ENCODE results near the gene BST1. TPM values are rescaled to one million over a fixed set of nuclear protein-coding genes. Genes with fewer than 3 reads are reported as not detected.

BST1 gene
- total RNA-seq, 1 experiment from 2014 or later, result 0.80 TPM

DNA sequence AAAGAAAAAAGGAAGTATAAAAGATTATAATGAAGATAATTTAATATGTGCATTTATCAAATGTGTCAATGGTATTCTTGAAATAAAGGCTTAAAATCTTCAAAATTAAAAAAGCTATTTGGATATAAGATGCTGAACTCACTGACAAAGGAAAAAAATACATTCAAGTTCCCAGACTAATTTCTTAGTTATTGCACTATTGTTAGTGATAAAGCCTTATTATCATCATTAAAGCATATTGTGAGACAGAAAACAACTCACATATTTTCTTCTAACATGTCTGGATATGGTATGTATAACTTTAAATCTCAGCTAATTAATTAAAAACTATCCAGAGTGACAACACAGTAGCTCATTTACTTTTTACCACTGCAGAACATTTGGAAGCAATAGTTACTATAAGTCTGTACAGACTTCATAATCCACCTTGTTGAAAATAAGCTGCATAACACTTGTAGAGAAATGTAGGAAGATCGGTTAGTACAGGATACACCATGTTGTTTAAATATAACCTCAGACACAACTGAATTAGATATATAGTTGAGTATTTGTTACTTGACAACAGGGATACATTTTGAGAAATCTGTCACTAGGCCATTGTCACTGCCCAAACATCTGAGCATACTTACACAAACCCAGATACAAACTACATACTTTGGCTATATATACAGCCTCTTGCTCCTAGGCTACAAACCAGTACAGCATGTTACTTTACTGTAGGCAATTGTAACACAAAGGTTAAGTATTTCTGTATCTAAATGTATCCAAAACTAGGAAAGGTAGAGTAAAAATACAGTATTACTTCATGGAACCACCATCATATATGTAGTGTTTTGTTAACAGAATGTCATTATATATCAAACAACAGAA, 34.1 kb upstream of the BST1 start:
- H3K27me3 ChIP-seq (ENCODE audit: control insufficient read depth, insufficient read depth, low read length), result no peaks in the 10 kb centered on the region
- DNase-seq, result no peak
- H3K4me3 ChIP-seq (ENCODE audit: insufficient read depth, low read depth, low read length), result no peak overlapping the region
- H3K36me3 ChIP-seq (replicated peaks; ENCODE audit: control insufficient read depth, insufficient read depth, low read length), result no peaks in the 10 kb centered on the region; the same call in none of the 2 replicates

DNA sequence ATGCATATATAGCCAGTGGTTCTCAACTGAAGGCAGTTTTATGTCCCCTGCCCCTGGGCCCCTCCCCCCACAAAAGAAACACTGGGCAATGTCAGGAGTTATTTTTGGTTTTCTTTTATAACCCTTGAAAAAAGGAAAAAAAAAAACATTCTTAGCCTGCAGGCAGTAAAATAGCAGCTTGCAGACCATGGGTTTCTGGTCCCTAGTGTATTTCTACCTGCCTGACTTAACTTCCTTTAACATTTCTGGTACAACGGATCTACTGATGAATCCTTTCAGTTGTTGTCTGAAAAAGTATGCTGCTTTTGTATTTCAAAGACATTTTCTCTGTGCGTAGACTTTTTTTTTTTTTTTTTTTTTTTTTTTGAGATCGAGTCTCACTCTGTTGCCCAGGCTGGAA, 32.3 kb upstream of the BST1 start:
- no peak for DNase-seq
- Histone ChIP-seq H3K36me3 (replicated peaks; ENCODE audit: control insufficient read depth, insufficient read depth, low read length) (no peaks in the 10 kb centered on the region; the same call in none of the 2 replicates), H3K27me3 (ENCODE audit: control insufficient read depth, insufficient read depth, low read length) (no peaks in the 10 kb centered on the region), H3K4me3 (ENCODE audit: insufficient read depth, low read depth, low read length) (no peak overlapping the region)

DNA sequence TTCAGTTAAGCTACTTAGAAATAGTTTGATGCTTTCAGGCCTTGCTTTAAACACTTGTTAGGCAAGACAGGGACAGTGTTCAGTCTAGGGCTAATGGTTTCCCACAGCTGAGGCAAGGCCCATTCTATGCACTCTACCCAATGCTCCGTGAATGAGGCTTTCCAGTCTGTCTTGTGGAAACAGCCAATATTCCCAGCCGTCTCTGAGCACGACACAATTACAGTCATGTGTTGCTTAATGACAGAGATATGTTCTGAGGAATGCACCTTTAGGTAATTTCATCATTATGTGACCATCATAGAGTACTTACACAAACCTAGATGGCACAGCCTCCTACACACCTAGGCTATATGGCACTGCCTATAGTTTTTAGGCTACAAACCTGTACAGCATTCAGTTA, 30.8 kb upstream of the BST1 start:
- H3K36me3 ChIP-seq (replicated peaks; ENCODE audit: control insufficient read depth, insufficient read depth, low read length), result no peaks in the 10 kb centered on the region; the same call in 1 of the 2 replicates

DNA sequence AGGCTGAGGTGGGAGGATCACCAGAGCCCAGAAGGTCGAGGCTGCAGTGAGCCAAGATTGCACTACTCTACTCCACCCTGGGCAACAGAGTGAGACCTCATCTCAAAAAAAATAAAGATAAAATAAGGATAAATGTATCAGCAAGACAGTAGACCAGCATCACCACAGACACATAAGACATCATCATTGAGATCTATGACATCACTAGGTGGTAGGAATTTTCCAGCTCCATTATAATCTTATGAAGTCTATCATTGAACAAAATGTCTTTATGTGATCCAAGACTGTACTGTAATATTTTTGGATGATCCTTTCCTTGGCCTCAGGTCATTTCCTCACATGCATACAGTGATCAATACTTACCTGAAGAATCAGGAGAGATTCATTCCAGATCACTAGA, 29.5 kb upstream of the BST1 start:
- Histone ChIP-seq H3K36me3 (replicated peaks; ENCODE audit: control insufficient read depth, insufficient read depth, low read length) (no peaks in the 10 kb centered on the region; the same call in 1 of the 2 replicates), H3K4me3 (ENCODE audit: insufficient read depth, low read depth, low read length) (no peak overlapping the region), H3K27me3 (ENCODE audit: control insufficient read depth, insufficient read depth, low read length) (no peaks in the 10 kb centered on the region)
- no peak for DNase-seq

More for the DNA sequence above, 30.8 kb upstream of the BST1 start:
- no peak overlapping the region for H3K4me3 ChIP-seq (ENCODE audit: insufficient read depth, low read depth, low read length)
- DNase-seq, result no peak
- no peaks in the 10 kb centered on the region for H3K27me3 ChIP-seq (ENCODE audit: control insufficient read depth, insufficient read depth, low read length)

DNA sequence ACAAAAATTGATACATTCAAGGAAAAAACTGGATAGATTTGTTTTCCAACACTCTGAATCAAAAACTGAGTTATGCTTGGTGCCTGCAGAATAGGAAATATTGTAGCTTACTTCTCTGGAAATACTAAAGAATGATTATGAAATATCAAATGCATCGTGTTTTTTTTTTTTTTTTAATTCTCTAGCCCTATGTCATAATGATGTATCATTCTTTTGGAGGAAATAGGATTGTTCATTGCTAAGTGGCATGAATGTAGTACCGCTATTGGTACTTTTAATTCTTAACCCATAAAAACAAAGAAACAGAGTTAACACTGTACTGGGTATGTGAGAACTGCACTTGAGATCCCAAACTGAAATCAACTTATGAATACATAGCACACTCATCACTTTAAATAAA, 28.8 kb upstream of the BST1 start:
- Histone ChIP-seq H3K36me3 (replicated peaks; ENCODE audit: control insufficient read depth, insufficient read depth, low read length) (no peaks in the 10 kb centered on the region), H3K4me3 (ENCODE audit: insufficient read depth, low read depth, low read length) (no peak overlapping the region), H3K27me3 (ENCODE audit: control insufficient read depth, insufficient read depth, low read length) (no peaks in the 10 kb centered on the region)

DNA sequence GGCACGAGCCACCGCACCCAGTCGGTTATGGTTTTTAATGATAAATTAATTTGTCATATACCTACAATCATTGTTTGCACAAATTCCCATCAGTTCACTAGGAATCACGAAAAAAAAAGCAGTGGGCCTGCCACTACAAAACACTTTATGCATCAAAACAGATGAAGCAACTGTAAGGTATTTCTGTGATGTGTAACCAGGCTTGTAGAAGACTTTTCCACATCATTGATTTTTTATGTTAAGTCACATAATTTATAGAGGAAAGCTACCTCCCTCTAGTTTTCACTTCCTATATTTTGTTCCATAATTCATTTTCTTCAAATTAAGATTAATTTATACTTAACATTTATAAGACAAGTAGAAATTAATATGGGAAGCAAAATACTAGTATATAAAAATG, 27.9 kb upstream of the BST1 start:
- no peak overlapping the region for H3K4me3 ChIP-seq (ENCODE audit: insufficient read depth, low read depth, low read length)
- DNase-seq, result no peak

More for the DNA sequence above, 28.8 kb upstream of the BST1 start:
- no peak for DNase-seq

DNA sequence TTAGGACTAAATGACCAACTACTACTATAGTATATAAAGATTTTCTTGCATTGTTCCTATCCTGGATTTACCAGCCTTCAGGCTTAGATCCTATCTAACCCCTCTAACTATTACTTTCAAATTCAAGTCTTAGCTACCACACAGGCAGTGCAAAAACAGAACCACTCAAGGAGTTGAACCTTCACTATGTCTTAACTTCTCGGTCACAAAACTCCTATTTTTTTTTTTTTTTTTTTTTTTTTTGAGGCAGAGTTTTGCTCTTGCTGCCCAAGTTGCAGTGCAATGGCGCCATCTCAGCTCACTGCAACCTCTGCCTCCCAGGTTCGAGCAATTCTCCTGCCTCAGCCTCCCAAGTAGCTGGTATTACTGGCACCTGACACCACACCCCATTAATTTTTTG, 27.5 kb upstream of the BST1 start:
- Histone ChIP-seq H3K4me3 (ENCODE audit: insufficient read depth, low read depth, low read length) (no peak overlapping the region), H3K27me3 (ENCODE audit: control insufficient read depth, insufficient read depth, low read length) (no peaks in the 10 kb centered on the region), H3K36me3 (replicated peaks; ENCODE audit: control insufficient read depth, insufficient read depth, low read length) (no peaks in the 10 kb centered on the region)
- DNase-seq, result no peak

More for the DNA sequence above, 27.9 kb upstream of the BST1 start:
- H3K27me3 ChIP-seq (ENCODE audit: control insufficient read depth, insufficient read depth, low read length), result no peaks in the 10 kb centered on the region
- H3K36me3 ChIP-seq (replicated peaks; ENCODE audit: control insufficient read depth, insufficient read depth, low read length), result no peaks in the 10 kb centered on the region

DNA sequence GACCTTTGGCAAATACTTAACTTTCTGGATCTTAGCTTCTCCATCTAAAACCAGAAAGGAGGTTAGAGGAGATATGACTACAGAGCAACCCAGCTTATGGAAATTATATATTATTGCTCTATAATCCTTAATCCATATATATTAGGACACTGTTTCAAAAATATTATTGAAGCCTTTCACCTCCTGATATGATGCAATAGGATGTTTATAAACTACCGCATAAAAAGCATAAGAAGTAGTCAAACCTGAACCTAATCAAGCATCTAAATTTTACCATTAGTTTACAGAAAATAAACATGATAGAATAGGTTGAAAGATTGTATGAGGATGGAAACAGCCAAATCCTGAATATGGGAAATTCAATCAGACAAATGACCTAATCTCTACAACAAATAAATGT, 26.8 kb upstream of the BST1 start:
- no peaks in the 10 kb centered on the region for H3K36me3 ChIP-seq (replicated peaks; ENCODE audit: control insufficient read depth, insufficient read depth, low read length)
- H3K4me3 ChIP-seq (ENCODE audit: insufficient read depth, low read depth, low read length), result no peak overlapping the region
- no peak for DNase-seq
- no peaks in the 10 kb centered on the region for H3K27me3 ChIP-seq (ENCODE audit: control insufficient read depth, insufficient read depth, low read length)

DNA sequence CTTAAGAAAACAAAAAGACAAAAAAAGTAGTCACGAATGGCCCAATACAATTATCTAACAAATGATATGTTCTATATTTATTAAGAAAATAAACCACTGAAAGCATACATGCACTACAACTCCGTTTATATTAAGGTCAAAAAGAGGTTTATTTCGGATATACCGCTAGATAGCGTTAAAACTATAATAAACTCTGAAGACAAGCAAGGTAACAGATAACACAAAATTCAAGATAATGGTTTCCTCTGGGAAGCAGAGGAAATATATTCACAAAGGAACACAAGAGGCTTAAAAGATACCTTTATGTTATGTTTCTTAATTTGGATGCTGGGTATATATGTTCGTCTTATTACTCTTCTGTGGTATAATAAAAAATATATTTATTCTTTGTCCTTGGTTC, 26.0 kb upstream of the BST1 start:
- no peaks in the 10 kb centered on the region for H3K27me3 ChIP-seq (ENCODE audit: control insufficient read depth, insufficient read depth, low read length)
- no peak overlapping the region for H3K4me3 ChIP-seq (ENCODE audit: insufficient read depth, low read depth, low read length)
- no peak for DNase-seq
- no peaks in the 10 kb centered on the region for H3K36me3 ChIP-seq (replicated peaks; ENCODE audit: control insufficient read depth, insufficient read depth, low read length)

DNA sequence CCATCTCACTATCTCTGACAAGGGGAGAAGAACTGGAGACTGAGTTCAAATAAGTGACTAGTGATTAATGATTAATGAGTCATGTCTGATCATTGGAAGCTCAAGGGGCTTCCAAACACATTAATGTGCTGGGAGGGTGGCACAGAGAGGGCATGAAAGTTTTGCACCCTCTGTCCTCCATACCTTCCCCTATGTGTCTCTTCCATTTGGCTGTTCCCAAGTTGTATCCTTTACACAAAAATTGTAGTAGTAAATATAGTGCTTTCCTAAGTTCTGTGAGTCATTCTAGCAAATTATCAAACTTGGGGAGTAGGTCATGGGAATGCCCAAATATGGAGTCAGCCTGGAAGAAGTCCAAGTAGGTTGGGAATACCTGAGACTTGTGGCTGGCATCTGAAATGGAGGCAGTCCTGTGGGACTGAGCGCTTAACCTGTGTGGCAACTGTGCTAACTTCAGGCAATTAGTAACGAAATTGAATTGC, 25.3 kb upstream of the BST1 start:
- H3K27me3 ChIP-seq (ENCODE audit: control insufficient read depth, insufficient read depth, low read length), result no peaks in the 10 kb centered on the region
- no peak for DNase-seq
- H3K4me3 ChIP-seq (ENCODE audit: insufficient read depth, low read depth, low read length), result no peak overlapping the region
- no peaks in the 10 kb centered on the region for H3K36me3 ChIP-seq (replicated peaks; ENCODE audit: control insufficient read depth, insufficient read depth, low read length)

DNA sequence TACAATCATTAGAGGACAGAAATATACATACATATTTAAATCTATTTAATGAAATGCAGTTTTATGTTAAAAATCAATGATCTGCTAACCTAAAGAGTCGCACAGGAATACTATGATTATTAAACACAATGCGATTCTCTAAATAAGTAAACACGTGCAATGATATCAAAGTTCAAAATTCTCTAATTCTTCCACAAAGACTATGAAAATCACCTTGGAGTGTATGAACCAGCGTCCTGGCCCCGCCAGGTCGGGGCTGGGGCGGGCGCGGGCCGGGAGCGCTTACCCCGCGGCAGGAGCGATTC, 21.8 kb upstream of the BST1 start:
- Histone ChIP-seq H3K4me3 (ENCODE audit: insufficient read depth, low read depth, low read length) (peak overlapping the region; percentile 76), H3K36me3 (replicated peaks; ENCODE audit: control insufficient read depth, insufficient read depth, low read length) (no peaks in the 10 kb centered on the region; the same call in 1 of the 2 replicates), H3K27me3 (ENCODE audit: control insufficient read depth, insufficient read depth, low read length) (no peaks in the 10 kb centered on the region)
- DNase-seq, result no peak

DNA sequence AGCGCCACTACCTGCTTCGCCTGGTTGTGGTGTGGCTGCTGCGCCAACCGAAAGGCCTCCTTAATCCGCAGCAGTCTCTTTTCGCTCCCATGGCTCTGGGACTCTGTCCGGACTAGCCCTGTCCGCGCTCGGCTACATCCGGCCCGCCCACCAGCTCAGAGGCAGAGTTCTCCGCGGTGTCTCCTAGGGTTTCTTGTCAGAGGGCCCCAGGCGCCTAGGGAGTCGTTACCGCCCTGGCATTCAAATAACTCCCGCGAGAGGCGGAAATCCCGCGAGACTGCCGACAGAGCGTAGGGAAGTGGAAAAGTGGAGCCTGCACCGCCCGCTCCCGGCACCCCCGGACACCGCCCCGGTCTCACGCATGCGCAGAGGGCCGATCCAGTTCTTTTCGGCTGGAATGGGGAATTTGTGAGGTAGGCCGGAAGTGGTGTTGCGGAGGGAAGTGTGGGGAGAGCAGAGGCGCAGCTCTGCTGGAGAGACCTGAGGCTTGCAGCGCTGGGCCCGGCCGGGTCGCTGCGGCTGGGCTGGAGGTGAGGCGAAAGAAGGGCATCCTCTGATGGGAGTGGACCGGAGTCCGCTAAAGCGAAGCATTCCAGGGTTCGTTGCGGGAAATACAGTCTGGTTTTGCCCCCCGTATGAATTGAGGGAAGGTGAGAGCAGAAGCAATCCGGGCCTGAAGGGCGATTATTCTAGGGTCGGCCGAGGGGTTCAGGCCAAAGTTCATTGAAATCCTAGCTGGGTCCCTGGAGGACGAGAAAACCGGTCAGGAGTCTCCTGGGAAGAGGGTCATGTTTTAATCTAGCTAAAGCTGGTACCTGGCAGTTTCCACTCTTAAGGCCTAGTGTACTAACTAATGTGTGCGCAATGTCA, 21.3 kb upstream of the BST1 start, which contains the start of gene FAM200B:
Gene FAM200B (plus strand): TSS at position 456 of the 870 bp plus-strand sequence. CDS start 5,151 bp downstream, outside the sequence.
- H3K4me3 ChIP-seq (ENCODE audit: insufficient read depth, low read depth, low read length), result peak within 1 kb of the TSS; percentile 76
- H3K27me3 ChIP-seq (ENCODE audit: control insufficient read depth, insufficient read depth, low read length), result no peaks in the 10 kb centered on the region
- peak; percentile 96 for DNase-seq
- H3K36me3 ChIP-seq (replicated peaks; ENCODE audit: control insufficient read depth, insufficient read depth, low read length), result no peaks in the 10 kb centered on the region; the same call in 1 of the 2 replicates

DNA sequence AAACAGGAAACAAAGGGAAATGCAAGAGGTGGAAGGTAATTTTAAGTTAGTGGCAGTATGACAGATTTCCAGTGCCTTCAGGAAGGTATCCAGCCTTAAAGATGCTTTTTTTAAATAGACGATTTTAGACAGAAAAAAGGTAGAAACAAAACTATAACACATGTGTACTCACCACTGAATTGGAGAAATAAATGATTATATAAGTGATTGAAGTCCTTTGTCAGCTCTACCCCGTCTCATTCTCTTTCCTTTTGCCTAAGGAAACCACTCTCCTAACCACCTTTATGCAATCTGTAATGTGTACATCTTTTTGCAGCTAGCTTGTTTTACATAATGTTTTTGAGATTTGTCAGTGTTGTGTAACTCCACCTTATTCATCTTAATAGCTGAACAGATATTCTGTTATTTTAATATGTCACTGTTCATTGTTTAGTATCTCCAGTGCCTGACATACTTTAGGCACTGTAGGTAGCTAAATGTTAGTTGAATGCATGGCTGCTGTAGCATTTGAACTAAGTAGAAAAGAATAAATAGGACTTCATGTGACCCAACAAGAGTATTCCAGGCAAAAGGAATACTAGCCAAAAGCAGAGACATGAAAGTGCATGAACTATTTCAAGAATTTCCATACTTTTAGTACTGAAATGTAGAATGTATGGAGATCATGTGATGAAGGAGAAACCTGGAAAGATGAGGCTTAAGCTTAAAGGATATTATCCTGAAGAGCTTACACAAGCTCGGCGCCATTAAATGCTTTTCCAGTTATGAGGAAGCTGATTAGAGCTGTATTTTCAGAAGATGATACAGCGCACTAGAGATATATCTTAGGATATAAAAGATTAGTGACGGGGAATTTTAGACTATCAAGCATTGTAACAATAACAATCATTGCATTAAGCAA, 20.4 kb upstream of the BST1 start:
- peak overlapping the region; percentile 76 for H3K4me3 ChIP-seq (ENCODE audit: insufficient read depth, low read depth, low read length)
- no peaks in the 10 kb centered on the region; the same call in 1 of the 2 replicates for H3K36me3 ChIP-seq (replicated peaks; ENCODE audit: control insufficient read depth, insufficient read depth, low read length)
- no peak for DNase-seq
- H3K27me3 ChIP-seq (ENCODE audit: control insufficient read depth, insufficient read depth, low read length), result no peaks in the 10 kb centered on the region

DNA sequence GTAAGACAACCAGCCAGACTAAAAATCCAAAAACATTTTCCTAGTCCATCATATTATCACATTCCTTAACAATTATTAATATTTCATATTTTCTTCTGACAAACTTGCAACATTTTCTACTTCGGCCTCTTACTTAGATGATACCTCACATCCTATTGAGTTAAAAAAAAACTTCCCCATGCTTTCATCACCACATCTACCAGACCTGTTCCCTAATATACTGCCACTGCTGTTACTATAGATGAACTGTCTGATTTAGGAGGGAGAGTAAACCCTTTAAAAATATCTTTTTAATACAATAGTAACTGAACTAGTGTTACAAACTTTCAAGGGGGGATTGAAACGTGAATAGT, 19.7 kb upstream of the BST1 start:
- Histone ChIP-seq H3K36me3 (replicated peaks; ENCODE audit: control insufficient read depth, insufficient read depth, low read length) (no peaks in the 10 kb centered on the region; the same call in 1 of the 2 replicates), H3K4me3 (ENCODE audit: insufficient read depth, low read depth, low read length) (peak overlapping the region; percentile 76; the same call in 1 of the 2 replicates), H3K27me3 (ENCODE audit: control insufficient read depth, insufficient read depth, low read length) (no peaks in the 10 kb centered on the region)
- no peak for DNase-seq

All from H7 (cell line).